ELR (cell line): ENCODE measurements around the gene GATD1.
A peak's percentile ranks its signal among the peaks of the same experiment; 100 is the strongest.

Source experiments
- DNase-seq: peaks from one replicate; pipeline ENCODE4 v3.0.0-alpha.2; 2015; ENCODE audit warnings: low read depth

The GATD1 gene

GRCh38 chr11:726278-727220 is 50.7 kb downstream of the GATD1 start:
- no peak for DNase-seq

DNA sequence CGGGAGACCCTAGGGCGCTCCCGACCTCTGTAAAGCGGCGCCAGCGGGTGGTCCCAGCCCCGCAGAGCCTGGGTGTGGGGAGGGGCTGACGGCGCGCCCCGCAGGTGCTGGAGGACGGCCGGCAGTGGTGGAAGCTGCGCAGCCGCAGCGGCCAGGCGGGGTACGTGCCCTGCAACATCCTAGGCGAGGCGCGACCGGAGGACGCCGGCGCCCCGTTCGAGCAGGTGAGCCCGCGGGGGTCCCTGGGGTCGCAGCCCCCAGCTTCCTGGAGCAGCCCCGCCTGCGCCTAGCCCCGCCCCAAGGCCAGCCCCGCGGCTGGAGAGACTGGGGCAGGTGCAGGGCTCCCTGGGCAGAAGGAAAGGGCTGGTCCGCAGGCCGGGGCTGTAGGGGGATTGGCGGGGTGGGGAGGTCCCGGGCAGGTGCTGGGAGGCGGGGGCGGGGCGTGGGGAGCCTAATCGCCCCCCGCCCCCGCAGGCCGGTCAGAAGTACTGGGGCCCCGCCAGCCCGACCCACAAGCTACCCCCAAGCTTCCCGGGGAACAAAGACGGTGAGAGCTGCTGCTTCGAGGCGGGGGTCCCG is 51.6 kb downstream of the GATD1 start:
- DNase-seq = no peak

- no peak for DNase-seq
These were observed 52.4 kb downstream of the GATD1 start for GRCh38 chr11:724778-725386.

DNA sequence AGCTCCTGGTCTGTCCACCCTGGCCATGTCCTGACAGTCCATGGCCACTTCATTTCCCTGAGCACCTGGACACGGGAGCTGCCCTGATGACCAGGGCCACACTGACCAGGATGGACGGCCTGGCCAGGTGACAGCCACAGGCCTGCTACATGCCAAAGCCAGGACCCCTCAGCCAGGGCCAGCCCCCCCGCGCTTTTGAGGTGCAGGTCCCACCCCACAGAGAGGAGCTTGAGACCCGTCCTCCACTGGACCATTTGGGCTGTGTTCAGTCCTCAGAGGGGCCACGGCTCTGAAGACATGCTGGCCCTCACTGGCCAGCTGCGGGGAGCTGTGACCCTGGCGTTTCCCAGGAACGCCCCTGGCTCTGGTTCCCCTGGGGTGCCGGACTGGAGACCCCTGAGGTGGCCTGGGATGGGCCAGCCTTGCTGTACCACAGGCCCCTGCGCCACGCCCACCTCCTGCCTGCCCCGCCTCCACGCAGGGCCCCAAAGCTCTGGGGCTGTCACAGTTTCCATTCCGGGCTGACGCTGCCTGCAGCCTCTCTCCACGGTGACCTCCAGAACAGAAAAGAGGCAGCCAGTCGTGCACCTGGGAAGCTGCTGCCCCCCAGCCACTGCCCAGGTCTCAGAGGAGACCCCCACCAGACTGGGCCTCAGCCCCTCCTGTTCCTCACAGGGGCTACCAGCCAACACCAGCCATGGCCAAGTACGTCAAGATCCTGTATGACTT is 53.1 kb downstream of the GATD1 start:
- no peak for DNase-seq

DNA sequence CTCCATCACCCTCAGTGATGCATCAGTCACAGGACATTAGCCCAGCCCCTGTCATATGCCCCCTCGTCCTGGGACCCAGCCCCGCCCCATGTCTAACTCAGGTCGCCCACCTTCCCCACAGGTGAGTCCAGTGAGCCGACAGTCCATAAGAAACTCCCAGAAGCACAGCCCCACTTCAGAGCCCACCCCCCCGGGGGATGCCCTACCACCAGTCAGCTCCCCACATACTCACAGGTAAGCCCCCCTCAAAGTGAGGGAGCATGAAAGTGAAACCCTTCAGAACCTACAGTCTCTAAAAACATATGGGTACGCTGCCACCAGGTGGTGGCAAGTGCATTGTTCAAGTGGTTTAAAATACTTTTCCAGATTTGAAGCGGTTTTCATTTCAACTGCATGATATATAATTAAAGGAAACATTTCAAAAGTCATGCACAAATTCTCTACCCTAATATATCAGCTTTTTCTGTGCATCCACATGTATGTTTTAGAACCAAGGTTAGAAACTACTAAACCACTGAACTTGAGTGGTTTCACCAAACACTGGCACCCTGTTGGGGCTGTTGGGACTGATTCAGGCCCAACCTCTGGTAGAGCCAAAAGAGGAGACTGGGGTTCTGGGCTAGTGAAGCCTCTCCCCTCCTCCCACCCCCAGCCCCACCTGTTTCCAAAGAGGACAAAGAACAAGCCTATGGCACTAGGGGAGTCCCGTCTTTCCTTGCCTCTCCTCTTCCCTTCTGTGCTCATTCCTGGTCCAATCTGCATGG is 54.0 kb downstream of the GATD1 start:
- DNase-seq = peak; percentile 68

GRCh38 chr11:722346-722811 is 54.9 kb downstream of the GATD1 start:
- no peak for DNase-seq

GRCh38 chr11:721741-722345 is 55.4 kb downstream of the GATD1 start:
- no peak for DNase-seq

- no peak for DNase-seq
These were observed 56.0 kb downstream of the GATD1 start for GRCh38 chr11:721247-721740.

DNA sequence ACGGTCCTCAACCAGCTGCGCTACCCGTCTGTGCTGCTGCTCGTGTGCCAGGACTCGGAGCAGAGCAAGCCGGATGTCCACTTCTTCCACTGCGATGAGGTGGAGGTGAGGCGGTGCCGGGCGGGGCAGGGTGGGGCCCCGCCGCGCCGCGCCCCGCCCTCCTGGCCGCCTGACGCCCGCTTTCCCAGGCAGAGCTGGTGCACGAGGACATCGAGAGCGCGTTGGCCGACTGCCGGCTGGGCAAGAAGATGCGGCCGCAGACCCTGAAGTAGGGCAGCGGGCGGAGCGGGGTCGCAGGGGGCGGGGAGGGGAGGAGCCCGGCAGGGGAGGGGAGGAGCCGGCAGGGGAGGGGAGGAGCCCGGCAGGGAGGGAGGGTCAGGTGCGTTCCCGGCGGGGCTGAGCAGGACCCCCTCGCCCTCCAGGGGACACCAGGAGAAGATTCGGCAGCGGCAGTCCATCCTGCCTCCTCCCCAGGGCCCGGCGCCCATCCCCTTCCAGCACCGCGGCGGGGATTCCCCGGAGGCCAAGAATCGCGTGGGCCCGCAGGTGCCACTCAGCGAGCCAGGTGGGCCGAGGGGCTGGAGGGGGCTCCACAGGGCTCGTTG is 56.5 kb downstream of the GATD1 start:
- DNase-seq = peak; percentile 51

DNA sequence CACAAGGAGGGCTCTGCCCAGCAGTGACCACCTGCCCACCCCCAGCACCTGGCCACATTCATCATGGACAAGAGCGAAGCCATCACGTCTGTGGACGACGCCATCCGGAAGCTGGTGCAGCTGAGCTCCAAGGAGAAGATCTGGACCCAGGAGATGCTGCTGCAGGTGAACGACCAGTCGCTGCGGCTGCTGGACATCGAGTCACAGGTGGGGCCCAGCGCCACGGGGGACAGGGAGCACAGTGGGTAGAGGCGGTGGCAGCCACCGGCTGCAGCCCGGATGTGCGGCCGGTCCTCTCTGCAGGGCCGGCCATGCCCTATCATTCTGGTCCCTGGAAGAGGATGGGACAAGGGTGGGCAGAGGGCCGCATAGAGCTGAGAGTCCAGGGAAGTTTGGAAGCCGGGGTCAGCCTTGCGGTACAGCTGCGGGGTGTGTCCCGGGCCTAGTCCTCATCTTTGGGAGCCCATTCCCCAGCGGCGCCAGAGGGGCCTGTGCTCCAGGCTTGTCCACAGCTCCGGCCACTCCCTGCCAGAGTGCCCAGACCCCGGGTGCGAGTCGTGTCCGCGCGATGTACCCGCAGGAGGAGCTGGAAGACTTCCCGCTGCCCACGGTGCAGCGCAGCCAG is 57.2 kb downstream of the GATD1 start:
- no peak for DNase-seq

GRCh38 chr11:719214-720016 is 57.9 kb downstream of the GATD1 start:
- no peak for DNase-seq
